H54 (cell line): ENCODE measurements around the gene RXRB.
A peak's percentile ranks its signal among the peaks of the same experiment; 100 is the strongest.

Experiments used
- DNase-seq: peaks from one replicate; pipeline ENCODE4 v3.0.0; 2011; ENCODE audit warnings: low spot score, mixed read lengths; ENCODE audit not compliant: insufficient read length
- FAIRE-seq: peaks from 3 replicates; lab custom pipeline; 2011; peaks lifted over from hg19 to GRCh38; lab: Jason Lieb, UNC
- POLR2A ChIP-seq: IDR thresholded peaks from 2 replicates; pipeline ENCODE4 v1.6.1; 2011; ENCODE audit warnings: low read depth, mild to moderate bottlenecking, low read length

Gene RXRB

GRCh38 chr6:33217681-33218080, 17.2 kb upstream of the RXRB start:
- FAIRE-seq (no peak), DNase-seq (no peak)
- no peak for TF ChIP-seq POLR2A

- FAIRE-seq (no peak), DNase-seq (no peak)
- TF ChIP-seq POLR2A = no peak
These were observed 16.8 kb upstream of the RXRB start for GRCh38 chr6:33217246-33217645.

DNA sequence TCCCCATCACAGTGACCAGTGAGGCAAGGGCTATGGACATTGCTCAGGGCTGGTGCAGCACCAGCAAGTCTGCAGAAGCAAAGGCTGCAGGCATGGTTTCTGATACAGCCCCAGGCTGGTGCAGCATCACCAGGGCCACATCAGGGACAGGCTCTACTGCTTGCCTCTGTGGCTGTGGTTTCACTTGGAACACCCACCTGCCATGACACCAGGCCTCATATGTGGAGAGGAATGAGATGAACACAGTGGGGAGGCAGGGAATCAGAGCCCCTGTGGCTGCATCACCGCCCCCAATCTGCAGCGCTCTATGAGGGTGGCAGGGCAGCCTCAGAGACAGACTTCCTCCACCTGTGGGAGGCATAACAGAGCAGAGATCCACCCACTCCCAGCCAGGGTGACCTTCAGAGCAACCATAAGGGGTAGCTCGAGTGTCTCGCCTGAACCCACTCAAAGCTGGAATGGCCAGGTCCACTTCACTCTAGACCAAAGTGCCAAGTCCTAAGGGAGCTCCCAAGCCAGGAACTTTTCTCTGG, 15.7 kb upstream of the RXRB start:
- FAIRE-seq (no peak), DNase-seq (no peak)
- TF ChIP-seq POLR2A = no peak

- no peak for TF ChIP-seq POLR2A
- no peak for DNase-seq
- FAIRE-seq = no peak
These were observed 15.0 kb upstream of the RXRB start for GRCh38 chr6:33215271-33216116.

DNA sequence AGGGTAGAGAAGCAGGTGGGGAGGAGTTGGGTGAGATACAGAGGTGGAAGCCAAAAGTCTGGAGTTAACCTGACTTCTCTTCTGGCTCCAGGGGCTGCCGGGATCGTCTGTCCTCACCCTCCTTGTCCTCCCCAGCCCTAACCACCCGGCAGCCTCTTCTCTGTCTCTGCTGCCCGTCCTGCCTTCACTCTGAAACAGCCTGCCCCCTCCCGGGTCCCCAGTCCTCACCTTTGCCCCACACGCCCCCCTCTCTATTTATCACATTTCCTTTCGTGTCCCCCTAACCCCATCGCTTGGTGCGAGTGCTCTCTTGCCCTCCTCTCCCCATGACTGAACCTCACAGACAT, 13.5 kb upstream of the RXRB start:
- FAIRE-seq (no peak), DNase-seq (no peak)

GRCh38 chr6:33213166-33213988, 12.9 kb upstream of the RXRB start:
- no peak for DNase-seq
- no peak for FAIRE-seq
- TF ChIP-seq POLR2A = no peak; the same call in none of the 2 replicates

More for the DNA sequence above, 13.5 kb upstream of the RXRB start:
- TF ChIP-seq POLR2A = no peak

- DNase-seq (no peak), FAIRE-seq (no peak)
- TF ChIP-seq POLR2A = no peak
These were observed 12.3 kb upstream of the RXRB start for GRCh38 chr6:33212857-33213165.

DNA sequence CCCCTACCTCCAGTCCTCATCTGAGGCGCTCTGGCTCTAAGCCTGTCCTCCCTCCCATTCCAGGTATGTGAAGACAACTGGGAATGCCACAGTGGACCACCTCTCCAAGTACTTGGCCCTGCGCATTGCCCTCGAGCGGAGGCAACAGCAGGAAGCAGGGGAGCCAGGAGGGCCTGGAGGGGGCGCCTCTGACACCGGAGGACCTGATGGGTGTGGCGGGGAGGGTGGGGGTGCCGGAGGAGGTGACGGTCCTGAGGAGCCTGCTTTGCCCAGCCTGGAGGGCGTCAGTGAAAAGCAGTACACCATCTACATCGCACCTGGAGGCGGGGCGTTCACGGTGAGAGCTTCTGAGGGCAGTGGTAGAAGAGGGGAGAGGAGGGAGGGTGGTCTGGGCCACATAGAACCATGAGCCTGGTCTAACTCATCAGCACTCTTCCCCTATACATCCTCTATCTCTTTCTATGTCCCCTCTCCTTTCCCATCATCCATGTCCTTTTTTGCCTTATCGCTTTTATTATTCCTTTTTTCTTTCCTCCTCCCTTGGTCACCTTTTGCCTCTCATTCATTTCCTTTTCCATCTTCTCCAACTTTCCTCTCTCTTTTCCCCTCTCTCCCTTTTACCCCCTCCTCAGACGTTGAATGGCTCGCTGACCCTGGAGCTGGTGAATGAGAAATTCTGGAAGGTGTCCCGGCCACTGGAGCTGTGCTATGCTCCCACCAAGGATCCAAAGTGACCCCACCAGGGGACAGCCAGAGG, 11.4 kb upstream of the RXRB start:
- no peak for DNase-seq
- no peak for FAIRE-seq
- no peak for TF ChIP-seq POLR2A

GRCh38 chr6:33211136-33211535, 10.7 kb upstream of the RXRB start:
- no peak for FAIRE-seq
- no peak for TF ChIP-seq POLR2A
- no peak for DNase-seq

- FAIRE-seq = no peak
- no peak for DNase-seq
- TF ChIP-seq POLR2A = no peak
These were observed 9.4 kb upstream of the RXRB start for GRCh38 chr6:33209856-33210255.

- peak; percentile 90 for DNase-seq
- peak; percentile 88 for TF ChIP-seq POLR2A
- no peak for FAIRE-seq
These were observed 7.9 kb upstream of the RXRB start, which contains the start of gene RING1 for GRCh38 chr6:33208091-33208967. Gene RING1 (plus strand): TSS chr6:33208500. CDS start chr6:33208823, 323 bp downstream.

DNA sequence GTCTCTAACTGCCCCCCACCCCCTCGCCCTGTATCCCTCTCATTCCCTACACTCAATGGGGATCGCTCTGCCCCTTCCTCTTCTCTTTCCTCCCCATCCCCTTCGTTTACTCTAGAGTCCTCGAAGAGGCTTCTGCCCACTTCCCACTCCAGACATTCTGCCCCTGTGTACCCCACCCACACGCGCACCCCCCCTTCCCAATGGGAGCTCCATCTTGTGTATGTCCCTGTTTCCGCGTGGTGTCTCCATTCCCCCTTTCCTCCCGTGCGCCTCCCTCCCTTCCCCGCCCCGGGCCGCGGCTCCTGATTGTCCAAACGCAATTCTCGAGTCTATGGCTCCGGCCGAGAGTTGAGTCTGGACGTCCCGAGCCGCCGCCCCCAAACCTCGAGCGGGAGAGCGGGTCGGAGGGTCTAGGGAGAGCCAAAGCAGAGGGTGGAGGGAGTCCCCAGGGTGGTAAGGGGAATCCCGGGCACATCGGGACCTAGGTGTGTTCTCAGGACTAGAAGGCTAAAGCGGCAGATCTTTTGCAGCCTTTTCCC, 7.2 kb upstream of the RXRB start:
- no peak for DNase-seq
- FAIRE-seq = no peak
- TF ChIP-seq POLR2A = no peak
